ENCODE results near the gene MTX1.

The MTX1 gene

GRCh38 chr1:155251566-155251965, 43.1 kb downstream of the MTX1 start:
- TF ChIP-seq, protein P1, sequence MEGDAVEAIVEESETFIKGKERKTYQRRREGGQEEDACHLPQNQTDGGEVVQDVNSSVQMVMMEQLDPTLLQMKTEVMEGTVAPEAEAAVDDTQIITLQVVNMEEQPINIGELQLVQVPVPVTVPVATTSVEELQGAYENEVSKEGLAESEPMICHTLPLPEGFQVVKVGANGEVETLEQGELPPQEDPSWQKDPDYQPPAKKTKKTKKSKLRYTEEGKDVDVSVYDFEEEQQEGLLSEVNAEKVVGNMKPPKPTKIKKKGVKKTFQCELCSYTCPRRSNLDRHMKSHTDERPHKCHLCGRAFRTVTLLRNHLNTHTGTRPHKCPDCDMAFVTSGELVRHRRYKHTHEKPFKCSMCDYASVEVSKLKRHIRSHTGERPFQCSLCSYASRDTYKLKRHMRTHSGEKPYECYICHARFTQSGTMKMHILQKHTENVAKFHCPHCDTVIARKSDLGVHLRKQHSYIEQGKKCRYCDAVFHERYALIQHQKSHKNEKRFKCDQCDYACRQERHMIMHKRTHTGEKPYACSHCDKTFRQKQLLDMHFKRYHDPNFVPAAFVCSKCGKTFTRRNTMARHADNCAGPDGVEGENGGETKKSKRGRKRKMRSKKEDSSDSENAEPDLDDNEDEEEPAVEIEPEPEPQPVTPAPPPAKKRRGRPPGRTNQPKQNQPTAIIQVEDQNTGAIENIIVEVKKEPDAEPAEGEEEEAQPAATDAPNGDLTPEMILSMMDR (IDR thresholded peaks at IDR 0.05; ENCODE audit: borderline replicate concordance, insufficient read depth, low read depth, low read length) = no peak
- H3K4me3 ChIP-seq (ENCODE audit: low read depth, low read length) = no peak overlapping the region

DNA sequence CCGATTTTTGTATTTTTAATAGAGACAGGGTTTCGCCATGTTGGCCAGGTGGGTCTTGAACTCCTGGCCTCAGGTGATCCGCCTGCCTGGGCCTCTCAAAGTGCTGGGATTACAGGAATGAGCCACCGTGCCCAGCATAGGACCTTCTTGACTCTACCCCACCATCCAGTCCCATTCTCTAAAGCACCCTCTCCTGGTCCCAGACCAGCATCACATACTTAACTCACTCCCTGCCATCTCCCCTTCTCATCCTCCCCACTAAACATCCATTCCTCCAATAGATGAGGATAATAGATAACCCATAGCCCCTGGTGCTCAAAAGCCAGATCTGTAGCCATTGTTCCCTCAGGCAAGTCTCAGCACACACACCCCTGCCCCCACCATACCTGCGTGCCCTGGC, 44.7 kb downstream of the MTX1 start:
- H3K4me3 ChIP-seq (ENCODE audit: low read depth, low read length) = no peak overlapping the region
- TF ChIP-seq, protein P1 (IDR thresholded peaks at IDR 0.05; ENCODE audit: borderline replicate concordance, insufficient read depth, low read depth, low read length) = no peak

DNA sequence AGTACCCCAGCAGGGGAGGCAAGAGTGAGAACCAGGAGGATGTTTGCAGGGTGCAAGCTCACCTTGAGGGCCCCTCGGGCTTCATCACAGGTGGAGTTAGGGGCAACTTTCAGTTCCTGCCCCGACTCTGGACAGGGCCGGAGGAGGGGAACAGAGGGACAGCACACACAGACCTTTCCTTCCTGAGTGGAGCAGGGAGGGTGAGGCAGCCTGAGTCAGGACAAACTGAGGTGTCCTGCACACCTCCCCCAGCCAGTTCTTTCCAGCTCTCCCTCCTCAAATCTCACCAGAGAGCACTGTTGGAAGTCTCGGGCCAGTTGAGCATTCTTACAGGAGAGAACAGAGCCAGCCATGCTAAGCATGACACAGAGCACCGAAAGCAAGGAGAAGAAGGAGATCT, 45.3 kb downstream of the MTX1 start:
- peak overlapping the region; percentile 68 for H3K4me3 ChIP-seq (ENCODE audit: low read depth, low read length)
- TF ChIP-seq, protein P1 (IDR thresholded peaks at IDR 0.05; ENCODE audit: borderline replicate concordance, insufficient read depth, low read depth, low read length) = no peak

DNA sequence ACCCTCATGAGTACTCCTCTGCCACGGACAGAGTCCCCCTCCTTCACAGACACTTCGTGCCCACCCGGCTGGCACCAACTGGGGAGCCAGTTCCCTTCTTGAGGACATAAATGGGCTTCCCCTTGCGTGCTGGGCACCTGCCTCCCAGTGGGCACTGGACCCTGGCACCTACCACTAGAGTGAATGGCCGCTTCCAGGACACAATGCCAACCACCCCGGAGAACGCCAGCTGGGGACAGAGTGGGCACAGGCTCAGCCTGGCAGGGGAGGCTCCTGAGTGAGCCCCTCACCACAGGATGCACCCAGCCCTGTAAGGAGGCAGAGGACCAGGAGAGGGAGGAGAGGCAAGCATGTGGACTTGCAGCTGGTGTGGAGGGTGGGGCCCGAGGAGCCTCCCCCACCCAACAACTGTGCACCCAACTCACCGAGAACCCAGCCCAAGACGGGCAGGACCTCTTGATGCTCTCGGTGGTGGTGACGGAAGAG, 45.8 kb downstream of the MTX1 start:
- TF ChIP-seq, protein P1 (IDR thresholded peaks at IDR 0.05; ENCODE audit: borderline replicate concordance, insufficient read depth, low read depth, low read length) = no peak
- peak overlapping the region; percentile 68 for H3K4me3 ChIP-seq (ENCODE audit: low read depth, low read length)

DNA sequence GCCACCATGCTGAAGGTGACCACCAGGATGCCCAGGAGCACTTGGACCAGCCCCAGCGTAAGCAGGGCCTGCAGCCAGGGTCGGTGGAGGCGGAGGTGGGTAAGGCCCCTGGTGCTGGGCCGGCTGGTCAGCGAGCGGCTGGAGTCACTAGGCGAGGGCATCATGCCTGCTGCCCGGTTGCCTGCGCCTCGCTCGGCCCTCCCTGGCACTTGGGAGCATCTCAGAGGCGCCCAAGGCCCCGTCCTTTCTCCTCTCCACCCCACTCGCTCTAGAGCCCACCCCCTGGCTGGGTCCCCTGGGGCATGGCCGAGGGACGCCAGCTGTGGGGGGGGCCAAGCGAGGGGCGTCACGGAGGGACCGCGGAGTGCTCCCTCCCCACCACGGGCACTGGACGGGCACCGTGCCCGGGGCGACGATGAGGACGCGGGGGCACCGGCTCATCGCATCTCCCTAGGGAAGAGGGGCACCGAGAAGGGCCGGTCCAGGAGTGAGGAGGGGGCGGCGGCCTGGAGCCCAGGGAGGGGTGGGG, 46.3 kb downstream of the MTX1 start:
- peak overlapping the region; percentile 68 for H3K4me3 ChIP-seq (ENCODE audit: low read depth, low read length)
- TF ChIP-seq, protein P1 (IDR thresholded peaks at IDR 0.05; ENCODE audit: borderline replicate concordance, insufficient read depth, low read depth, low read length) = no peak

DNA sequence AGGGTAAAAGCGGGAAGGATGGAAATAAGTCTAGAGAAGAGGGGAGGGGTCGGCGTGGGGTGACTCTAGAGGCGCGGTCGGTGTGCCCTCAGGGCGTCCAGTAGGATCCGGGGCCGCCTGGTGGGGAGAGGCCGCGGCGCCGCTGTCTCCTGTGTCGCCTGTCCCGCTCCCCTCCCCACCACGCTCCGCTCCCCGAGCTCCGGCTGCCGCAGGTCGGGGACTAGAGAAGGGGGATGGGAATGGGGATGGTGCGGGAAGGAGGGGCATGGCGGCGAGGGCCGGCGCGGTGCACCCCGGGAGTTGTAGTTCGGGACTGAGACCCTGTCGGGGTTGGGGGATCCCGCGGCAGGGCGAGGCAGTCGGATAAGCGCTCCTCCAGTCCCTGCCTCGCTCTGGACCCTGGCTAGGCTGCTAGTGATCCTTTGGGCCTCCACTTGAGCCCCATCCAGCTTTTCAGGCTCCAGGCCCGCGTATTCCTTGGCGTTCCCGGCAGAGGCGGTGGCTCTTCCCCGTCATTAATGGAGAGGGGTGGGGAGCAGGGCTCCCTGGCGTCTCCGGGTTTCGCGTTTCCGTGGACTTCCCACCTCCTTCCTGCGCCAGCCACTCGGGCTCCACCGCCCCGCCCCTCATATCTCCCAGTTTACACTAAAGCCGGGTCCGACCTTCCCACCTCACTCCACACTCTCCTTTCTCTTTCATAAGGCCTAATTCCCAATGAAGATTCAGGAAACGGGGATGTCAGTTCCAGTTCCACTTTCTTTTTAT, 46.9 kb downstream of the MTX1 start, which contains the start of gene ENTREP3:
Gene ENTREP3, minus strand, starts transcription at position 241 of the 765 bp plus-strand sequence. CDS start 606 bp downstream, outside the sequence.
- H3K4me3 ChIP-seq (ENCODE audit: low read depth, low read length) = peak within 1 kb of the TSS; percentile 68
- TF ChIP-seq, protein P1 (IDR thresholded peaks at IDR 0.05; ENCODE audit: borderline replicate concordance, insufficient read depth, low read depth, low read length) = 0 out of 2 replicates have a peak, but pooled peaks have one; percentile 0

Measured in GM12875 (cell line).